Prostate gland (tissue), 2 donors: ENCODE results near the gene SGK1.

Experiments used
- POLR2A ChIP-seq: fragments of 450-650 bp; IDR thresholded peaks from one replicate; pipeline ENCODE4 v1.6.1; 2016; ENCODE audit warnings: antibody characterized with exemption, mild to moderate bottlenecking
- POLR2AphosphoS5 ChIP-seq: sonication (generic); formaldehyde crosslinking; IDR thresholded peaks from one replicate; pipeline ENCODE4 v1.6.1; 2017; ENCODE audit warnings: antibody characterized with exemption
- TF ChIP-seq, protein P1 (sequence below), 4 experiments: fragments of 200-600 bp in 2 of 4; fragments of 450-650 bp in 2 of 4; sonication (generic) in 2 of 4; IDR thresholded peaks; 1 replicate in 3 of 4; 2 replicates in 1 of 4; pipeline ENCODE4 v1.5.1; 2016 to 2019; ENCODE audit warnings: antibody characterized with exemption in 4 of 4, mild to moderate bottlenecking in 2 of 4, moderate library complexity in 2 of 4

DNA sequence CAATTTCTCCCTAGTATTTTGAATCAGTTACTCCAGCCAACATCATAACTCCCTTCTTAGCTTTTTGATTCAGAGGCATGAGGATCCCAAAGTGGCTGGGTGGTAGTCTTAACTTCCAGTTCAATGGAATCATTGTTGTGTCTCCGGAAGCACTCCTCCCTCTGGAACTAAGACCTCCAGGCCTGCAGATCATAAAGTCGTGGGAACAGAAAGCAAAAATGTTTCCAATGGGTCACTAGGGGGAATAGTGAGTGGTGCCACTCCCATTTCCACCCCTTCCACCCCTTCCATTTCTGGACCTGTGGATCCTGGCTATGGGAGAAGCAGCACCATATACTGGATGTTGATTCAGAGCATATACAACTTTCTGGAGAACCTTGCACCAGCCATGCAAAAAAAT, 130.8 kb downstream of the SGK1 start:
- TF ChIP-seq POLR2A = no peak
- TF ChIP-seq, protein P1, sequence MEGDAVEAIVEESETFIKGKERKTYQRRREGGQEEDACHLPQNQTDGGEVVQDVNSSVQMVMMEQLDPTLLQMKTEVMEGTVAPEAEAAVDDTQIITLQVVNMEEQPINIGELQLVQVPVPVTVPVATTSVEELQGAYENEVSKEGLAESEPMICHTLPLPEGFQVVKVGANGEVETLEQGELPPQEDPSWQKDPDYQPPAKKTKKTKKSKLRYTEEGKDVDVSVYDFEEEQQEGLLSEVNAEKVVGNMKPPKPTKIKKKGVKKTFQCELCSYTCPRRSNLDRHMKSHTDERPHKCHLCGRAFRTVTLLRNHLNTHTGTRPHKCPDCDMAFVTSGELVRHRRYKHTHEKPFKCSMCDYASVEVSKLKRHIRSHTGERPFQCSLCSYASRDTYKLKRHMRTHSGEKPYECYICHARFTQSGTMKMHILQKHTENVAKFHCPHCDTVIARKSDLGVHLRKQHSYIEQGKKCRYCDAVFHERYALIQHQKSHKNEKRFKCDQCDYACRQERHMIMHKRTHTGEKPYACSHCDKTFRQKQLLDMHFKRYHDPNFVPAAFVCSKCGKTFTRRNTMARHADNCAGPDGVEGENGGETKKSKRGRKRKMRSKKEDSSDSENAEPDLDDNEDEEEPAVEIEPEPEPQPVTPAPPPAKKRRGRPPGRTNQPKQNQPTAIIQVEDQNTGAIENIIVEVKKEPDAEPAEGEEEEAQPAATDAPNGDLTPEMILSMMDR (IDR thresholded peaks at IDR 0.05) = no peak
- TF ChIP-seq POLR2AphosphoS5 = no peak
